GM12878 (cell line): ENCODE results near the gene RPL18. TPM values are rescaled to one million over a fixed set of nuclear protein-coding genes. Genes with fewer than 3 reads are reported as not detected.

Experiments
- FOS ChIP-seq: IDR thresholded peaks from 3 replicates; pipeline ENCODE4 v1.6.1; 2011; ENCODE audit warnings: borderline replicate concordance; ENCODE audit not compliant: insufficient read length; ENCODE audit errors: extremely low read depth
- IKZF1 ChIP-seq: fragments of 450-650 bp; conservative IDR thresholded peaks from 2 replicates; pipeline ENCODE4 v1.6.1; 2017; ENCODE audit warnings: antibody characterized with exemption, mild to moderate bottlenecking
- KAT2A ChIP-seq: conservative IDR thresholded peaks from 2 replicates; pipeline ENCODE4 v1.6.1; 2011; ENCODE audit warnings: low read depth, low read length; ENCODE audit not compliant: control insufficient read depth
- MEF2B ChIP-seq: fragments of 450-650 bp; IDR thresholded peaks from 2 replicates; pipeline ENCODE4 v1.6.1; 2018; ENCODE audit warnings: mild to moderate bottlenecking, moderate library complexity; ENCODE audit not compliant: partially characterized antibody, poor library complexity, severe bottlenecking
- NFYB ChIP-seq: IDR thresholded peaks from 2 replicates; pipeline ENCODE4 v1.6.1; 2011; ENCODE audit warnings: low read depth, mild to moderate bottlenecking, low read length, improper control_type of control experiment, moderate library complexity; ENCODE audit not compliant: insufficient read depth
- NKRF ChIP-seq: fragments of 450-650 bp; conservative IDR thresholded peaks from 2 replicates; pipeline ENCODE4 v1.6.1; 2017; ENCODE audit warnings: mild to moderate bottlenecking, moderate library complexity
- NR2C2 ChIP-seq: IDR thresholded peaks from 2 replicates; pipeline ENCODE4 v1.6.1; 2011; ENCODE audit warnings: borderline replicate concordance, low read depth; ENCODE audit not compliant: control insufficient read depth, insufficient read length
- PBX3 ChIP-seq: IDR thresholded peaks from 2 replicates; pipeline ENCODE4 v1.6.1; 2011; ENCODE audit warnings: mild to moderate bottlenecking, low read depth, low read length, moderate library complexity; ENCODE audit not compliant: insufficient replicate concordance
- POLR2AphosphoS2 ChIP-seq: IDR thresholded peaks from 2 replicates; pipeline ENCODE4 v1.6.1; 2011; ENCODE audit warnings: low read depth, mild to moderate bottlenecking, low read length, improper control_type of control experiment, moderate library complexity
- RAD51 ChIP-seq: fragments of 450-650 bp; IDR thresholded peaks from 2 replicates; pipeline ENCODE4 v1.6.1; 2016; ENCODE audit warnings: moderate library complexity, mild to moderate bottlenecking, inconsistent platforms
- SMAD1 ChIP-seq: fragments of 450-650 bp; IDR thresholded peaks from 2 replicates; pipeline ENCODE4 v1.6.1; 2018; ENCODE audit warnings: mild to moderate bottlenecking, low read depth; ENCODE audit not compliant: partially characterized antibody
- SPI1 ChIP-seq: IDR thresholded peaks from 2 replicates; pipeline ENCODE4 v1.6.1; 2011; ENCODE audit warnings: low read depth, mild to moderate bottlenecking, low read length, moderate library complexity, borderline replicate concordance; ENCODE audit not compliant: insufficient read depth
- STAT1 ChIP-seq: fragments of 450-650 bp; conservative IDR thresholded peaks from 2 replicates; pipeline ENCODE4 v1.6.1; 2014; ENCODE audit warnings: antibody characterized with exemption, mild to moderate bottlenecking
- SUZ12 ChIP-seq: fragments of 200-600 bp; sonication (generic); IDR thresholded peaks from one replicate; pipeline ENCODE4 v1.6.1; 2018; ENCODE audit warnings: antibody characterized with exemption, mild to moderate bottlenecking; ENCODE audit not compliant: unreplicated experiment
- TARDBP ChIP-seq: IDR thresholded peaks from 2 replicates; pipeline ENCODE4 v1.6.1; 2016; ENCODE audit warnings: borderline replicate concordance
- YY1 ChIP-seq: IDR thresholded peaks from 2 replicates; pipeline ENCODE4 v1.6.1; 2011; ENCODE audit warnings: low read depth, mild to moderate bottlenecking, low read length
- ZNF622 ChIP-seq: fragments of 450-650 bp; IDR thresholded peaks from 2 replicates; pipeline ENCODE4 v1.6.1; 2017; ENCODE audit warnings: mild to moderate bottlenecking, inconsistent platforms
- polyA plus RNA-seq, 11 experiments: library from polyadenylated mRNA; depleted of rRNA in 4 of 11; unstranded in 6 of 11; stranded (reverse) in 5 of 11; fragments of >200 nt; fragmentation: Nextera tagmentation in 4 of 11; fragmentation: Illumina TruSeq in 1 of 11; extraction: Ambion mirVana in 4 of 11; extraction: Trizol in 1 of 11; gene quantifications; 1 replicate in 1 of 11; 2 replicates in 10 of 11; pipeline versions ENCODE4 v1.2.1 to v1.2.3, GENCODE V29; 2011 to 2016; ENCODE audit warnings: inconsistent platforms in 2 of 11, missing spikeins in 2 of 11, low read depth in 1 of 11
- total RNA-seq, 4 experiments: library from RNA; depleted of rRNA in 3 of 4; stranded (reverse); fragments of >200 nt in 3 of 4; fragmentation: Illumina TruSeq in 1 of 4; extraction: Trizol in 1 of 4; gene quantifications; 2 replicates each; pipeline versions ENCODE4 v1.2.1 to v1.2.3, GENCODE V29; 2013 to 2021
- TF ChIP-seq, protein P1 (sequence below): IDR thresholded peaks from 2 replicates; pipeline ENCODE4 v1.6.1; 2012; ENCODE audit warnings: mild to moderate bottlenecking, low read depth, low read length
- TF ChIP-seq, protein P2 (sequence below): fragments of 450-650 bp; IDR thresholded peaks from 2 replicates; pipeline ENCODE4 v1.6.1; 2016; ENCODE audit warnings: mild to moderate bottlenecking
- TF ChIP-seq, protein P3 (sequence below): fragments of 450-650 bp; IDR thresholded peaks from 2 replicates; pipeline ENCODE4 v1.6.1; 2017; ENCODE audit warnings: mild to moderate bottlenecking, low read depth, inconsistent platforms; ENCODE audit not compliant: poor library complexity, severe bottlenecking

Gene RPL18
- total and polyA plus RNA-seq, 10 of the 15 experiments (the other 5 are each of a cell fraction or from before 2014, with no cell fraction given), result 393 to 4,267 (median 2,019) TPM

DNA sequence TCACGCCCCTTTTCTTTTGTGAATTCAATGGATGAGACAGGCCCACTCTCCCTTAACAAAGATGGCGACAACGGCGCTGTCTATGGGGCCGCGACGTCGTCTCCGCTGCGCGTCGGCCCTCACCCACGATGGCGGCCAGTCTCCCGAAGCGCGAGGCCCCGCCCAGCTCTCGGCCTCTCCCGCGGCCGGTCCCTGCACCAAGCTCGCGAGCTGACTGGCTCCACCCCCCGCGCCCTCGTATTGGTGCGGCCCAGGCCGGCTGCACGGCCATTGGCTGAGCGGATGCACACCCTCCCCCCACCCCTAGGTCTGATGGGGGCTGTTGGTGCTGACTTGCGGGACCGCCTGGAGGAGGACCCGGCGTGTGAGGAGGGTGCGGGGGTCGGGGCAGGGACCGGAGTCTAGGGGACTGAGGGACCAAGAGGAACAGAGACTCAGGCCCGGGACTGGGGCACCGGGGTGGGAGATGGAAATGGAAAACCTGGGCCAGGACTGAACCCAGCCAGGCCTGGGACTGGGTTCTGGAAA, 5.2 kb upstream of the RPL18 start (continued):
- TF ChIP-seq NKRF (no peak), RAD51 (no peak), SUZ12 (no peak), FOS (peak; percentile 21), STAT1 (no peak), IKZF1 (peak; percentile 57; the same call in 1 of the 2 replicates), POLR2AphosphoS2 (no peak; the same call in 1 of the 2 replicates), PBX3 (no peak), SMAD1 (no peak), NFYB (peak; percentile 85), KAT2A (no peak), MEF2B (no peak), ZNF622 (no peak), NR2C2 (no peak), TARDBP (no peak), SPI1 (no peak), YY1 (peak; percentile 100)
- TF ChIP-seq, protein P1, sequence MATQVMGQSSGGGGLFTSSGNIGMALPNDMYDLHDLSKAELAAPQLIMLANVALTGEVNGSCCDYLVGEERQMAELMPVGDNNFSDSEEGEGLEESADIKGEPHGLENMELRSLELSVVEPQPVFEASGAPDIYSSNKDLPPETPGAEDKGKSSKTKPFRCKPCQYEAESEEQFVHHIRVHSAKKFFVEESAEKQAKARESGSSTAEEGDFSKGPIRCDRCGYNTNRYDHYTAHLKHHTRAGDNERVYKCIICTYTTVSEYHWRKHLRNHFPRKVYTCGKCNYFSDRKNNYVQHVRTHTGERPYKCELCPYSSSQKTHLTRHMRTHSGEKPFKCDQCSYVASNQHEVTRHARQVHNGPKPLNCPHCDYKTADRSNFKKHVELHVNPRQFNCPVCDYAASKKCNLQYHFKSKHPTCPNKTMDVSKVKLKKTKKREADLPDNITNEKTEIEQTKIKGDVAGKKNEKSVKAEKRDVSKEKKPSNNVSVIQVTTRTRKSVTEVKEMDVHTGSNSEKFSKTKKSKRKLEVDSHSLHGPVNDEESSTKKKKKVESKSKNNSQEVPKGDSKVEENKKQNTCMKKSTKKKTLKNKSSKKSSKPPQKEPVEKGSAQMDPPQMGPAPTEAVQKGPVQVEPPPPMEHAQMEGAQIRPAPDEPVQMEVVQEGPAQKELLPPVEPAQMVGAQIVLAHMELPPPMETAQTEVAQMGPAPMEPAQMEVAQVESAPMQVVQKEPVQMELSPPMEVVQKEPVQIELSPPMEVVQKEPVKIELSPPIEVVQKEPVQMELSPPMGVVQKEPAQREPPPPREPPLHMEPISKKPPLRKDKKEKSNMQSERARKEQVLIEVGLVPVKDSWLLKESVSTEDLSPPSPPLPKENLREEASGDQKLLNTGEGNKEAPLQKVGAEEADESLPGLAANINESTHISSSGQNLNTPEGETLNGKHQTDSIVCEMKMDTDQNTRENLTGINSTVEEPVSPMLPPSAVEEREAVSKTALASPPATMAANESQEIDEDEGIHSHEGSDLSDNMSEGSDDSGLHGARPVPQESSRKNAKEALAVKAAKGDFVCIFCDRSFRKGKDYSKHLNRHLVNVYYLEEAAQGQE, result no peak
- TF ChIP-seq, protein P2, sequence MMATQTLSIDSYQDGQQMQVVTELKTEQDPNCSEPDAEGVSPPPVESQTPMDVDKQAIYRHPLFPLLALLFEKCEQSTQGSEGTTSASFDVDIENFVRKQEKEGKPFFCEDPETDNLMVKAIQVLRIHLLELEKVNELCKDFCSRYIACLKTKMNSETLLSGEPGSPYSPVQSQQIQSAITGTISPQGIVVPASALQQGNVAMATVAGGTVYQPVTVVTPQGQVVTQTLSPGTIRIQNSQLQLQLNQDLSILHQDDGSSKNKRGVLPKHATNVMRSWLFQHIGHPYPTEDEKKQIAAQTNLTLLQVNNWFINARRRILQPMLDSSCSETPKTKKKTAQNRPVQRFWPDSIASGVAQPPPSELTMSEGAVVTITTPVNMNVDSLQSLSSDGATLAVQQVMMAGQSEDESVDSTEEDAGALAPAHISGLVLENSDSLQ, result peak; percentile 52; the same call in 1 of the 2 replicates
- TF ChIP-seq, protein P3, sequence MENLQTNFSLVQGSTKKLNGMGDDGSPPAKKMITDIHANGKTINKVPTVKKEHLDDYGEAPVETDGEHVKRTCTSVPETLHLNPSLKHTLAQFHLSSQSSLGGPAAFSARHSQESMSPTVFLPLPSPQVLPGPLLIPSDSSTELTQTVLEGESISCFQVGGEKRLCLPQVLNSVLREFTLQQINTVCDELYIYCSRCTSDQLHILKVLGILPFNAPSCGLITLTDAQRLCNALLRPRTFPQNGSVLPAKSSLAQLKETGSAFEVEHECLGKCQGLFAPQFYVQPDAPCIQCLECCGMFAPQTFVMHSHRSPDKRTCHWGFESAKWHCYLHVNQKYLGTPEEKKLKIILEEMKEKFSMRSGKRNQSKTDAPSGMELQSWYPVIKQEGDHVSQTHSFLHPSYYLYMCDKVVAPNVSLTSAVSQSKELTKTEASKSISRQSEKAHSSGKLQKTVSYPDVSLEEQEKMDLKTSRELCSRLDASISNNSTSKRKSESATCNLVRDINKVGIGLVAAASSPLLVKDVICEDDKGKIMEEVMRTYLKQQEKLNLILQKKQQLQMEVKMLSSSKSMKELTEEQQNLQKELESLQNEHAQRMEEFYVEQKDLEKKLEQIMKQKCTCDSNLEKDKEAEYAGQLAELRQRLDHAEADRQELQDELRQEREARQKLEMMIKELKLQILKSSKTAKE, result no peak
